ENCODE results near the gene ZFYVE28.

DNA sequence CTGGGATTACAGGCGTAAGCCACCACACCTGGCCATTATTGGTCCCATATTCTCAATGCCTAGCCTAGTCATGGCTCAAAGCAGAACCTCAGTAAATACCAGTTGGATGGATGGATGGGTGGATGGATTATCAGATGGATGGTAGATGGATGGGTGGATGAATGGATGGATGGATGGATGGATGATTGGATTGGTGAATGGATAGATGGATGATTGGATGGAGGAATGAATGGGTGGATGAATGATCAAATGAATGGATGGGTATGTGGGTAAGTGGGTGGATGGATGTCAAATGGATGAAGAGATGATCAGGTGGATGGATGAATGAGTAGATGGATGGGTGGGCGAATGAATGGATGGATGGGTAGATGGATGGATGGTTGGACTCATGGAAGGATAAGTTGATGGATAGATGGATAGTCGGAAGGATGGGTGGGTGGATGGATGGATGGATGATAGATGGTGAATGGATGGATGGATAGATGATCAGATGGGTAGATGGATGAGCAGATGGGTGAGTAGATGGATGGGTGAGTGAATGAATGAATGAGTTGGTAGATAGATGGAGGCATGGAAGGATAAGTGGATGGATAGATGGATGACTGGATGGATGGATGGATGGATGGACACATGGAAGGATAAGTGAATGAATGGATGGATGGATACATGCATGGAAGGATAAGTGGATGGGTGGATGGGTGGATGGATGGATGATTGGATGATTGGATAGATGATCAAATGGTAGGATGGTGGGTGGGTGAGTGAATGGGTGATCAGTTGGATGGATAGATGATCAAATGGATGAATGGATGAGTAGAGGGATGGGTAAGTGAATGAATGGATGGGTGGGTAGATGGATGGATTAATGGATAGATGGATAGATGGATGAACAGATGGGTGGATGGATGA, 28.5 kb upstream of the ZFYVE28 start:
- no peak for TF ChIP-seq EZH2 (IDR thresholded peaks at IDR 0.05; ENCODE audit: insufficient read depth, poor library complexity, severe bottlenecking)
- no peak for TF ChIP-seq EZH2phosphoT487 (IDR thresholded peaks at IDR 0.05; ENCODE audit: insufficient read depth, low read depth)
